ENCODE data around the gene INVS.

The INVS gene

GRCh38 chr9:100111235-100111634 is 12.2 kb downstream of the INVS start:
- no peaks in the 10 kb centered on the region for H3K9me3 ChIP-seq (ENCODE audit: low read length)
- no peaks in the 10 kb centered on the region for H4K20me1 ChIP-seq (ENCODE audit: insufficient read depth, low read length)
- no peaks in the 10 kb centered on the region for H3K9me2 ChIP-seq (ENCODE audit: low read depth, low read length)
- H3K9ac ChIP-seq (ENCODE audit: low read length) = no peak overlapping the region
- H3K79me2 ChIP-seq (ENCODE audit: insufficient read depth, low read length) = peaks cover 7% of the 10 kb centered on the region; the same call in 1 of the 2 replicates
- H3K4me3 ChIP-seq (ENCODE audit: low read depth, low read length, poor library complexity, severe bottlenecking) = no peak overlapping the region
- H3K4me2 ChIP-seq (ENCODE audit: low read length) = no peak overlapping the region
- H3K27ac ChIP-seq (ENCODE audit: low read depth, low read length, poor library complexity, severe bottlenecking) = no peak overlapping the region
- no peaks in the 10 kb centered on the region for H3F3A ChIP-seq (ENCODE audit: insufficient read depth, low read length)
- no peak for TF ChIP-seq CTCF (IDR thresholded peaks at IDR 0.05; ENCODE audit: low read length)
- TF ChIP-seq EZH2 (IDR thresholded peaks at IDR 0.05; ENCODE audit: borderline replicate concordance, low read length) = no peak
- H2AFZ ChIP-seq (ENCODE audit: low read length) = no peak overlapping the region
- no peaks in the 10 kb centered on the region for H3K27me3 ChIP-seq (ENCODE audit: insufficient read depth, low read length)
- no peaks in the 10 kb centered on the region for H3K4me1 ChIP-seq (ENCODE audit: insufficient read depth, low read length, severe bottlenecking)
- H3K36me3 ChIP-seq (ENCODE audit: insufficient read depth, low read length) = peaks cover 47% of the 10 kb centered on the region

- no peaks in the 10 kb centered on the region for H3K9me2 ChIP-seq (ENCODE audit: low read depth, low read length)
- H3K36me3 ChIP-seq (ENCODE audit: insufficient read depth, low read length) = peaks cover 31% of the 10 kb centered on the region
- H3K27ac ChIP-seq (ENCODE audit: low read depth, low read length, poor library complexity, severe bottlenecking) = no peak overlapping the region
- peaks cover 7% of the 10 kb centered on the region; the same call in 1 of the 2 replicates for H3K79me2 ChIP-seq (ENCODE audit: insufficient read depth, low read length)
- no peak for TF ChIP-seq EZH2 (IDR thresholded peaks at IDR 0.05; ENCODE audit: borderline replicate concordance, low read length)
- no peak for TF ChIP-seq CTCF (IDR thresholded peaks at IDR 0.05; ENCODE audit: low read length)
- no peak overlapping the region for H2AFZ ChIP-seq (ENCODE audit: low read length)
- no peak overlapping the region for H3K4me2 ChIP-seq (ENCODE audit: low read length)
- H3K27me3 ChIP-seq (ENCODE audit: insufficient read depth, low read length) = no peaks in the 10 kb centered on the region
- no peaks in the 10 kb centered on the region for H4K20me1 ChIP-seq (ENCODE audit: insufficient read depth, low read length)
- no peaks in the 10 kb centered on the region for H3F3A ChIP-seq (ENCODE audit: insufficient read depth, low read length)
- H3K4me3 ChIP-seq (ENCODE audit: low read depth, low read length, poor library complexity, severe bottlenecking) = no peak overlapping the region
- H3K9ac ChIP-seq (ENCODE audit: low read length) = no peak overlapping the region
- H3K4me1 ChIP-seq (ENCODE audit: insufficient read depth, low read length, severe bottlenecking) = no peaks in the 10 kb centered on the region
- no peaks in the 10 kb centered on the region for H3K9me3 ChIP-seq (ENCODE audit: low read length)
These were observed 13.8 kb downstream of the INVS start for GRCh38 chr9:100112677-100113336.

- no peaks in the 10 kb centered on the region for H3K4me1 ChIP-seq (ENCODE audit: insufficient read depth, low read length, severe bottlenecking)
- no peaks in the 10 kb centered on the region for H4K20me1 ChIP-seq (ENCODE audit: insufficient read depth, low read length)
- no peaks in the 10 kb centered on the region for H3K9me3 ChIP-seq (ENCODE audit: low read length)
- H3K27ac ChIP-seq (ENCODE audit: low read depth, low read length, poor library complexity, severe bottlenecking) = no peak overlapping the region
- H3K36me3 ChIP-seq (ENCODE audit: insufficient read depth, low read length) = peaks cover 11% of the 10 kb centered on the region
- no peaks in the 10 kb centered on the region for H3K9me2 ChIP-seq (ENCODE audit: low read depth, low read length)
- H3K4me3 ChIP-seq (ENCODE audit: low read depth, low read length, poor library complexity, severe bottlenecking) = no peak overlapping the region
- H2AFZ ChIP-seq (ENCODE audit: low read length) = no peak overlapping the region
- H3F3A ChIP-seq (ENCODE audit: insufficient read depth, low read length) = no peaks in the 10 kb centered on the region
- no peaks in the 10 kb centered on the region for H3K27me3 ChIP-seq (ENCODE audit: insufficient read depth, low read length)
- 0 out of 2 replicates have a peak, but pooled peaks cover 3% of the 10 kb centered on the region for H3K79me2 ChIP-seq (ENCODE audit: insufficient read depth, low read length)
- no peak overlapping the region for H3K9ac ChIP-seq (ENCODE audit: low read length)
- H3K4me2 ChIP-seq (ENCODE audit: low read length) = no peak overlapping the region
- TF ChIP-seq CTCF (IDR thresholded peaks at IDR 0.05; ENCODE audit: low read length) = no peak
- no peak for TF ChIP-seq EZH2 (IDR thresholded peaks at IDR 0.05; ENCODE audit: borderline replicate concordance, low read length)
These were observed 18.3 kb downstream of the INVS start for GRCh38 chr9:100117316-100117715.

Measured in OCI-LY1 (cell line).